Activated naive CD4-positive, alpha-beta T cell treated with anti-CD3 and anti-CD28 coated beads, Interleukin-2, amount 10 ng/mL, durations not matched to agents 7 days and 5 days (primary cell): ENCODE measurements around the gene OPRD1.
"Not testable (repeated sequence)": the region's sequence is repeated elsewhere in the genome, so short reads cannot be mapped to it uniquely, and the experiment has no call there.

Source experiments
- CTCF ChIA-PET: fragments of 350-600 bp; sonication (Branson Sonifier 250); formaldehyde crosslinking; loops from one replicate; lab custom pipeline; 2021; ENCODE audit warnings: antibody characterized with exemption; lab: Charles Lee
- DNase-seq: peaks from one replicate; pipeline ENCODE4 v3.0.0-alpha.2; 2020
- H3K27ac Mint-ChIP-seq: one replicate; pipeline ENCODE4 v1.8.0; 2021; ENCODE audit warnings: mild to moderate bottlenecking, moderate library complexity, mixed read lengths
- H3K27me3 Mint-ChIP-seq: one replicate; pipeline ENCODE4 v1.8.0; 2021; ENCODE audit warnings: mild to moderate bottlenecking, mixed read lengths
- H3K36me3 Mint-ChIP-seq: one replicate; pipeline ENCODE4 v1.8.0; 2021; ENCODE audit warnings: mixed read lengths
- H3K4me1 Mint-ChIP-seq: one replicate; pipeline ENCODE4 v1.8.0; 2021; ENCODE audit warnings: mixed read lengths
- H3K4me3 Mint-ChIP-seq: one replicate; pipeline ENCODE4 v1.8.0; 2021; ENCODE audit warnings: mild to moderate bottlenecking, moderate library complexity, mixed read lengths
- H3K9me3 Mint-ChIP-seq: one replicate; pipeline ENCODE4 v1.8.0; 2021; ENCODE audit warnings: mixed read lengths

OPRD1 gene

GRCh38 chr1:28789816-28790215, 22.2 kb upstream of the OPRD1 start:
- no peaks in the 10 kb centered on the region for H3K36me3 Mint-ChIP-seq
- CTCF ChIA-PET = no interaction called here

DNA sequence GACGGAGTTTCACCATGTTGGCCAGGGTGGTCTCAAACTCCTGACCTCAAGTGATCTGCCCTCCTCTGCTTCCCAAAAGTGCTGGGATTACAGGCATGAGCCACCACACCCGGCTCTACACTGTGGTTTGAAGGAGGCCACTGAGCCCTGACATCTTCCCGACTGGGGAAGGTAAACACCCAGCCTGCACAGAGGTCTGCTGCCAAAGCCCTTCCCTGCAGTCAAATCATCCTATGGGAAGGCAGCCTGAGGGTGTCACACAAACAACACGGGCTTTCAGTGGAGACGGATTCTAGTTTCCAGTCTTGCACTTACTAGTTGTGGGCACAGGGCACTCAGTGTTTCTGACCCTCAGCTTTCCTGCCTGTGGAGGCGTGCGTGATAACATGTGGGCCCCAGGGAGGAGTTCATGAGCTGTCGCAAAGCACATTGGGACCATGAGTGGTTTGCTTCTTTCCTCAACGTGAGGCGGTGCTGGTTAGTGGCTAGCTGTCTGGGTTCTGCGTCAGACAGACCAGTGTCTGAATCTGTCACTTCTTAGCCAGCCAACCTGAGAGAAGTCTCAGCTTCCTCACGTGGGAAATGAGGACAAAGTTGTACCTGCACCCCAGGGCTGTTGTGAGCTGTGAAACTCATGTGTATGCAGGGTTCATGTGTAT, 21.5 kb upstream of the OPRD1 start:
- no peak for DNase-seq
- CTCF ChIA-PET = interaction anchor here (1.1 kb wide), 1 partner anchor 407 kb away, joined by 3 read pairs; no protein-coding TSS in a partner anchor
- Mint-ChIP-seq H3K4me3 (no peak overlapping the region), H3K36me3 (no peaks in the 10 kb centered on the region), H3K4me1 (peaks cover 4% of the 10 kb centered on the region), H3K9me3 (no peaks in the 10 kb centered on the region), H3K27ac (no peak overlapping the region), H3K27me3 (peaks cover 51% of the 10 kb centered on the region)

More at GRCh38 chr1:28789816-28790215, 22.2 kb upstream of the OPRD1 start:
- Mint-ChIP-seq H3K27ac (no peak overlapping the region), H3K4me3 (no peak overlapping the region), H3K9me3 (no peaks in the 10 kb centered on the region), H3K4me1 (peaks cover 9% of the 10 kb centered on the region), H3K27me3 (peaks cover 50% of the 10 kb centered on the region)
- no peak for DNase-seq

GRCh38 chr1:28791929-28792328, 20.0 kb upstream of the OPRD1 start:
- H3K4me3 Mint-ChIP-seq, H3K36me3 Mint-ChIP-seq, DNase-seq, H3K27ac Mint-ChIP-seq, H3K4me1 Mint-ChIP-seq, H3K9me3 Mint-ChIP-seq: not testable (repeated sequence)
- CTCF ChIA-PET = interaction anchor here (1.1 kb wide), 1 partner anchor 406 kb away, joined by 3 read pairs; no protein-coding TSS in a partner anchor
- peaks cover 46% of the 10 kb centered on the region for H3K27me3 Mint-ChIP-seq

GRCh38 chr1:28792644-28793121, 19.3 kb upstream of the OPRD1 start:
- Mint-ChIP-seq H3K4me1 (peaks cover 5% of the 10 kb centered on the region), H3K27me3 (peaks cover 44% of the 10 kb centered on the region), H3K27ac (no peak overlapping the region), H3K9me3 (no peaks in the 10 kb centered on the region), H3K4me3 (no peak overlapping the region), H3K36me3 (no peaks in the 10 kb centered on the region)
- CTCF ChIA-PET = interaction anchor here (0.6 to 0.7 kb wide), 3 partner anchors 33 to 89 kb away, joined by 3 to 4 read pairs (median 3); no protein-coding TSS in a partner anchor
- DNase-seq = no peak

- not testable (repeated sequence) for H3K9me3 Mint-ChIP-seq, H3K4me1 Mint-ChIP-seq, DNase-seq, H3K4me3 Mint-ChIP-seq, H3K36me3 Mint-ChIP-seq, H3K27ac Mint-ChIP-seq
- CTCF ChIA-PET = interaction anchor here (1.1 kb wide), 2 partner anchors 10 to 83 kb away, joined by 4 read pairs; no protein-coding TSS in a partner anchor
- H3K27me3 Mint-ChIP-seq = peaks cover 43% of the 10 kb centered on the region
Measured at GRCh38 chr1:28794582-28794981, 17.4 kb upstream of the OPRD1 start.

- Mint-ChIP-seq H3K4me1 (peaks cover 5% of the 10 kb centered on the region), H3K4me3 (no peak overlapping the region), H3K27ac (no peak overlapping the region), H3K27me3 (peaks cover 47% of the 10 kb centered on the region), H3K9me3 (no peaks in the 10 kb centered on the region), H3K36me3 (no peaks in the 10 kb centered on the region)
- no peak for DNase-seq
- CTCF ChIA-PET = interaction anchor here (1.4 kb wide), 1 partner anchor 12 kb away, joined by 5 read pairs; no protein-coding TSS in a partner anchor
Measured at GRCh38 chr1:28796352-28797211, 15.4 kb upstream of the OPRD1 start.

- H3K9me3 Mint-ChIP-seq = no peaks in the 10 kb centered on the region
- H3K4me1 Mint-ChIP-seq = peaks cover 5% of the 10 kb centered on the region
Measured at GRCh38 chr1:28800324-28800723, 11.6 kb upstream of the OPRD1 start.

DNA sequence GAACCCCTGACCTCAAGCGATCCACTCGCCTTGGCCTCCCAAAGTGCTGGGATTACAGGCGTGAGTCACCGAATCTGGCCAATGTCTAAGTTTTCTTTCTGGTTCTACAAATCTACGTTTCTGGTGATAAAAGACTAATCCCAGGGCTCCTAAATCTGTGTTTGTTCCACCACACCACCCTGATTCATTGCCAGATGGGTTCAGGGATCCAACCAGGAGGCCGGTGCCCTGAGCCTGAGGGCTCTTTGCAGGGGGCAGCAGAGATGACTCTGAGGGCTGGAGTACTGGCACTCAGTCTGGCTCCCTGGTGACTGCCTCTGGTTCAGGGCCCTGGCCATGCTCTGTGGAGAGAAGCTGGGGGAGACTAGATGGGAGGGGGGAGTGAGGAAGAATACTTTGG, 10.5 kb upstream of the OPRD1 start:
- Mint-ChIP-seq H3K9me3 (no peaks in the 10 kb centered on the region), H3K36me3 (no peaks in the 10 kb centered on the region), H3K4me1 (peaks cover 1% of the 10 kb centered on the region), H3K27me3 (peaks cover 46% of the 10 kb centered on the region), H3K27ac (no peak overlapping the region), H3K4me3 (no peak overlapping the region)
- DNase-seq = no peak
- CTCF ChIA-PET = interaction anchor here (1.0 kb wide), 1 partner anchor 77 kb away, joined by 3 read pairs; no protein-coding TSS in a partner anchor

More at GRCh38 chr1:28800324-28800723, 11.6 kb upstream of the OPRD1 start:
- Mint-ChIP-seq H3K4me3 (no peak overlapping the region), H3K36me3 (no peaks in the 10 kb centered on the region), H3K27me3 (peaks cover 43% of the 10 kb centered on the region), H3K27ac (no peak overlapping the region)
- CTCF ChIA-PET = no interaction called here
- DNase-seq = no peak

DNA sequence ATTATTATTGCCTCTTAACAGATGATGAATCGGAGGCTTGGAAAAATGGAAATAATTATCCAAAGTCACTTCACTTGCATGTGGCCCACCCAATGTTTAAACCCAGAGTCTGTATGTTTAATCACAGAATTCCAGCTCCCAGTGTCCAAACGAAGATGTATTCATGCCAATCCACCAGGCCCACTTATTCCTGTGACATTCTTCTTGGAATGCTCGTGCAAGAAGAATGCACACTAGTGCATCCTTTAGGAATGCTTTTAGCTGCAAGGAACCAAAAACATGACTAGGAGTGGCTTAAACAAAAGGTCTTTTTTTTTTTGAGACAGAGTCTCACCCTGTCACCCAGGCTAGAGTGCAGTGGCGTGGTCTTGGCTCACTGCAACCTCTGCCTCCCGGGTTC, 8.9 kb upstream of the OPRD1 start:
- Mint-ChIP-seq H3K9me3 (no peaks in the 10 kb centered on the region), H3K4me3 (no peak overlapping the region), H3K4me1 (no peaks in the 10 kb centered on the region)

GRCh38 chr1:28803662-28804061, 8.3 kb upstream of the OPRD1 start:
- H3K4me3 Mint-ChIP-seq = no peak overlapping the region
- CTCF ChIA-PET = interaction anchor here (1.9 kb wide), 1 partner anchor 19 kb away, joined by 5 read pairs; no protein-coding TSS in a partner anchor
- H3K27ac Mint-ChIP-seq = no peak overlapping the region
- H3K4me1 Mint-ChIP-seq = no peaks in the 10 kb centered on the region
- peaks cover 41% of the 10 kb centered on the region for H3K27me3 Mint-ChIP-seq
- H3K36me3 Mint-ChIP-seq = no peaks in the 10 kb centered on the region
- no peaks in the 10 kb centered on the region for H3K9me3 Mint-ChIP-seq
- no peak for DNase-seq

More for the DNA sequence above, 8.9 kb upstream of the OPRD1 start:
- no peak overlapping the region for H3K27ac Mint-ChIP-seq
- CTCF ChIA-PET = interaction anchor here (1.9 kb wide), 1 partner anchor 18 kb away, joined by 5 read pairs; no protein-coding TSS in a partner anchor
- no peaks in the 10 kb centered on the region for H3K36me3 Mint-ChIP-seq
- DNase-seq = no peak
- H3K27me3 Mint-ChIP-seq = peaks cover 39% of the 10 kb centered on the region

- Mint-ChIP-seq H3K36me3 (no peaks in the 10 kb centered on the region), H3K4me1 (no peaks in the 10 kb centered on the region), H3K4me3 (no peak overlapping the region), H3K27ac (no peak overlapping the region), H3K9me3 (no peaks in the 10 kb centered on the region), H3K27me3 (peaks cover 45% of the 10 kb centered on the region)
- CTCF ChIA-PET = no interaction called here
- DNase-seq = no peak
Measured at GRCh38 chr1:28804071-28804470, 7.9 kb upstream of the OPRD1 start.

- H3K36me3 Mint-ChIP-seq = no peaks in the 10 kb centered on the region
- H3K4me1 Mint-ChIP-seq = peaks cover 3% of the 10 kb centered on the region
- no peak overlapping the region for H3K4me3 Mint-ChIP-seq
- CTCF ChIA-PET = interaction anchor here (1.2 kb wide), 2 partner anchors 22 to 70 kb away, joined by 3 read pairs; no protein-coding TSS in a partner anchor
- no peak overlapping the region for H3K27ac Mint-ChIP-seq
- DNase-seq = no peak
- H3K27me3 Mint-ChIP-seq = peaks cover 55% of the 10 kb centered on the region
- H3K9me3 Mint-ChIP-seq = no peaks in the 10 kb centered on the region
Measured at GRCh38 chr1:28807046-28807445, 4.9 kb upstream of the OPRD1 start.

GRCh38 chr1:28807986-28808385, 4.0 kb upstream of the OPRD1 start:
- Mint-ChIP-seq H3K4me3 (no peak overlapping the region), H3K36me3 (no peaks in the 10 kb centered on the region), H3K4me1 (peaks cover 3% of the 10 kb centered on the region), H3K27me3 (peaks cover 62% of the 10 kb centered on the region), H3K27ac (no peak overlapping the region), H3K9me3 (no peaks in the 10 kb centered on the region)
- no peak for DNase-seq
- CTCF ChIA-PET = no interaction called here

GRCh38 chr1:28811369-28811765, 603 bp upstream of the OPRD1 start:
- Mint-ChIP-seq H3K4me1 (peaks cover 3% of the 10 kb centered on the region), H3K27me3 (peaks cover 81% of the 10 kb centered on the region), H3K27ac (no peak overlapping the region), H3K4me3 (no peak overlapping the region), H3K9me3 (no peaks in the 10 kb centered on the region), H3K36me3 (no peaks in the 10 kb centered on the region)
- no peak for DNase-seq
- CTCF ChIA-PET = interaction anchor here (1.0 kb wide), 1 partner anchor 65 kb away, joined by 5 read pairs; no protein-coding TSS in a partner anchor
